NCI-H1436 treated with DMSO at 0.1 percent for 48 hours (cell line): ENCODE results near the gene SMARCA4.
"Not testable (repeated sequence)": the region's sequence is repeated elsewhere in the genome, so short reads cannot be mapped to it uniquely, and the experiment has no call there.

Experiments used
- DNase-seq: peaks from one replicate; lab custom pipeline; 2025; lab: John Stamatoyannopoulos, UW

SMARCA4 gene

DNA sequence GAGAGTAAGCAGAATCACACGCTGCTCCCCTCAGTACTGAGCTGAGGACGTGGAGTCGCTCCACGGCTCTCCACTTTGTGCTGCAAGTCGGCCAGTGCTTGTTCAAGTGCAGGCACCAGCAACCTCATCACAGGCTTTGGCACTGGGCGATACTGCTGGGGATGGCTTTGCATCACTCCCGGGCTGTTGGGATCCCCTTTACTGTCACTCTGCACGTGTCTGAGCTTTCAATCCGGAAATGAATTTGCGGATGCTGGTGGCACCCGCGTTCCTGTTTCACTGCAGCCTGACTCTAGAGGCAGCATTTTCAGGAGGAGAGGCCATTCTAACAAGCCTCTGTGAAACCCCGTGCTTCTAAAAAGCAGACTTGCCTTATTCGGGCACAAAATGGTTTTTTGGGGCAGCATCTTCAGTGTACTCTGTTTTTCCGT, 19.1 kb downstream of the SMARCA4 start:
- no peak for DNase-seq

DNA sequence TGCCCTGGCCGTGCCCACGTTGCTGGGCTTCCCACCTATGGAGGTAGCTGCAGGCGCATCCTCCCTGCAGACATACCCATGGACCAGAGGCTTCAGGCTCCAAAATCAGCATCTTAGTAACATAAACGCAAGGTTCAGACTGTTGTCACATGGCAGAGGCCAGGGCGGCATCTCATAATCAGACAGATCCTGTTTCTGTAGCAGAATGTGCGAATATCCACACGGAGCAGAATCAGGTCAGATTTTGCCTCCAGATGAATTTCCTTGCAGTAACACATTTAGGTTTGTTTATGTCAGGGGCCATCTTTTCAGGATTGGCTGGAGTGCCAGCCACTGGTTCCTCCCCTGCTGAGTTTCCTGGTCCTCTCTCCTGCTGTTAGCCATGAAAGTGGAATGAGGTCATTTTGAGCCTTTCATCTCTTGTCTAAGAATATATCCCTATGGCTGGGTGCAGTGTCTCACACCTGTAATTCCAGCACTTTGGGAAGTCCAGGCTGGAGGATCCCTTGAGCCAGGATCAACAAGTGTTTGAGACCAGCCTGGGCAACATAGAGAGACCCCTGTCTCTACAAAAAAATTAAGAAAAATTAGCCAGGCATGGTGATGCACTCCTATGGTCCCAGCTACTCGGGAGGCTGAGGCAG, 20.5 kb downstream of the SMARCA4 start:
- DNase-seq: no peak

DNA sequence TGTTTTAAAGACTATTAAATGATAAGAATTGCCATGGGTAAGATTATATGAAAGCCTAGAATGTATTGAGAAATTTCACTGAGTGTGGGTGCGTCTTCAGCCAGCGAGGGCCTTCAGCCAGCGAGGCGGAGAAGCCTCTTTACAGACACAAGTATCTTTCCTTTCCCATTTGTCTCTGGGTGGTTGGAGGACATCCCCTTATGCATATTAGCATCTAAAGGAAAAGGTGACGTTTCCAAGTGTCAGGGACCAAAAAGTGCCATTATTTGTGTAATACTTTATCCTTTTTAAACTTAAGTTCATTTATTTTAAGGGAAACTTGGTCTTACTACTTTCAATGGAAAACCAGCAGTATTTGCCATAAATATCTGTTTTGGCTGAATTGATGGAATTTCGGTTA, 22.2 kb downstream of the SMARCA4 start:
- DNase-seq: no peak

DNA sequence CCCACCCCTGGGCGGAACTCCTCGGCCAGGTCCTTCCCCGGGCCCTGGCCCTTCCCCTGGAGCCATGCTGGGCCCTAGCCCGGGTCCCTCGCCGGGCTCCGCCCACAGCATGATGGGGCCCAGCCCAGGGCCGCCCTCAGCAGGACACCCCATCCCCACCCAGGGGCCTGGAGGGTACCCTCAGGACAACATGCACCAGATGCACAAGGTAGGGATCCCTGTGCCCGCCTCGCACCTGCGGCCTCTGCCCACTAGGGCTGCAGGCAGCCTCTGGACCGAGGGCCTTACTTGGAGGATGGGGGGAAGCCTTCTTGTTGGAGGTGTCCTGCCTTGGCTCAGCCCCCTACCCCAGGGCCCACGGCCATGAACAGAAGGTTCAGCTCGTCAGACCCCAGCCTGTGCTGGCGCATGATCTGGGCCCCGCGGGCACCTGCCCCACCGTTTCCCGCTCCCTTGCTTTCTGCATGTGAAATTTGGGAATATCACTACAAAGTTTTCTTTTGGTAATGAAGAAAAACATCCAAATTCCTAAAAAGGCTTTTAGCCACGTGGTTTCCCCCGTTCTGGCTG, 23.4 kb downstream of the SMARCA4 start:
- no peak for DNase-seq

DNA sequence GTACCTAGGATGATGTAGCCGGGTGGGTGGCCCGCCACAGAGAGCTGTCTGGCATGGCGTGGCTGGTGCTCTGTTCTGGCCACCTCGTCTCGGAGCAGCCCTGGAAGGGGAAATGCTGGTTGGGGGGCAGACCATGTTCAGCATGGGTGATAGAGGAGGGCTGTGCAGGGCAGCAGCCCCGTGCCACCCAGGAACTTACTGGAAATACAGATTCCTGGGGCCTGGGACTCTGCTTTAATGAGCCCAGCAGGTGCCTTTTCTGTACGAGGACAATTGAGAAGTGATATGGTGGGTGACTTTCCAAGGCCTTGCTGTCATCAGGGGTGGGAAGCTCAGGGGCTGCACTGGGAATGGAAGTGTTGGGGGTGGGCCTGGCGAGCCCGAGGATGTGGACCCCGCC, 24.7 kb downstream of the SMARCA4 start:
- DNase-seq: no peak

DNA sequence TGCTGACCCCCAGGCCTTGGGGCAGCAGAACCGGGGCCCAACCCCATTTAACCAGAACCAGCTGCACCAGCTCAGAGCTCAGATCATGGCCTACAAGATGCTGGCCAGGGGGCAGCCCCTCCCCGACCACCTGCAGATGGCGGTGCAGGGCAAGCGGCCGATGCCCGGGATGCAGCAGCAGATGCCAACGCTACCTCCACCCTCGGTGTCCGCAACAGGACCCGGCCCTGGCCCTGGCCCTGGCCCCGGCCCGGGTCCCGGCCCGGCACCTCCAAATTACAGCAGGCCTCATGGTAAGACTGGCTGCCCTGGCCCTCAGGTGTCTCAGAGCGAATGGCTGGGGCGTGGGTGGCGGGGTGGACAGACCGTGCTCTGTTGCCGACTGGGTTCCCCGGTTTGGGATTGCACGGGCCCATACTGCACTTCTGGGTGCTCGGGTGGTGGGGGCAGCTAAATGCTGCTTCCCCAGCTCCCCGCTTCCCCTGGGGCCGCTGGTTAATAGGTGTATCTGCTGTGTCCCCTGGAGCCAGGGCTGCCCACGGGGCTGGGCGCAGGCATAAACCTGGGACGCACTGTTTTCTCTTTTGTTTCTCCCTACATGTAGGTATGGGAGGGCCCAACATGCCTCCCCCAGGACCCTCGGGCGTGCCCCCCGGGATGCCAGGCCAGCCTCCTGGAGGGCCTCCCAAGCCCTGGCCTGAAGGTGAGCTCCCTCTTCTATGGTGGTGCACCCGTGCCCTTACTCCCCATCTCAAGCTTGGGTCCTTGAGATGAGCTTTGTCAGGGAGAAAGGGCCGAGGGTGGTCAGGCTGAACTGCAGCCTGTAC, 25.7 kb downstream of the SMARCA4 start:
- no peak for DNase-seq

DNA sequence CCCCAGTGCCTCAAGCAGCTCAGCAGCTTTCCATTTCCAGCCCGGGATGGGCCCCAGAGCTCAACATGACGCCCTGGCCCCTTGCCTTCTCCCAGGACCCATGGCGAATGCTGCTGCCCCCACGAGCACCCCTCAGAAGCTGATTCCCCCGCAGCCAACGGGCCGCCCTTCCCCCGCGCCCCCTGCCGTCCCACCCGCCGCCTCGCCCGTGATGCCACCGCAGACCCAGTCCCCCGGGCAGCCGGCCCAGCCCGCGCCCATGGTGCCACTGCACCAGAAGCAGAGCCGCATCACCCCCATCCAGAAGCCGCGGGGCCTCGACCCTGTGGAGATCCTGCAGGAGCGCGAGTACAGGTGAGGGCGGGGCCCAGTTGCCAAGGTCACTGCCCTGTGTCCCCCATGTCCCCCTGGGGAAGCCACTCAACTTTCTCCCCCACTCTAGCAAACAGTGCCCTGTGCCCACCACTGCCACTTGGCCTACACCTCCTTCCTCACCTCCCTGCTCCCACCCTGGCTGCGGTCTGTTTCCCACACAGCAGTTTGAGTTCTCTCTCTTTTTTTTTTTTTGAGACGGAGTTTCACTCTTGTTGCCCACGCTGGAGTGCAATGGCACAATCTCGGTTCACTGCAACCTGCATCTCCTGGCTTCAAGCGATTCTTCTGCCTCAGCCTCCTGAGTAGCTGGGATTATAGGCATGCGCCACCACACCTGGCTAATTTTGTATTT, 26.9 kb downstream of the SMARCA4 start:
- no peak for DNase-seq

DNA sequence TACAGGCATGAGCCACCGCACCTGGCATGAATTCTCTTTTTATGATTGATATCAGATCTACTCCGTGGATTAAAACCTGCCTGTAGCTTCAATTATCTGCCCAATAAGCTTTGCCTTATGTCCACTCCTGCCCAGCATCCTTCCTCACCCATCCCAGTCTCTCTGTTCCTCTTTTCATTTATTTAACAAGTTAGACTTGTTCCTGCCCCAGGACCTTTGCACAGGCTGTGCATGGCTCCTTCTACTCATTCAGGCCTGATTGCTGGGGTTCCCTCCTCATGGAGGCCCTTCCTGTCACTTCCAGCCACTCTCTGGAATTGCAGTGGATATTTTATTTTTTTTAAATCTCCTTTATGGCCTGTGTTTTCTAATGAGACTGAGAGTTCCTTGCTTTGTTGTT, 27.6 kb downstream of the SMARCA4 start:
- DNase-seq: no peak

DNA sequence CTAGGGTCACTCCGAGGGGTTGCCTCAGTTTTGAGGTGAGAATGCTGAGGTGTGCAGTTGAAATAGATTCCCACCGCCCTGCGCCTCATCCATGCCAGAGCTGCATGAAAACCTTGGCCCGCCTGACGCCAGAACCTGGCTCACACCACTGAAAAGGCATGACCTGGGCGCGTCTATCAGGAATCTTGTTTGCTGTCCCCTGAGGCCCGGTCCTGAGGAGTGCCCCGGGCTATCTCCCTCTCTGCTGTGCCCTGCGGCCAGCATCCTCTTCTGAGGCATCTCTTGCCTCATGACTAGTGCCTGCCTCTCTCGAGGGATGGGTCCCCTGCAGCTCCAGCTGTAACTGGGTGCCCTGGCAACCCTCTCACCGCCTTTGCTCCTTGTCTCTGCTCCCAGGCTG, 28.1 kb downstream of the SMARCA4 start:
- no peak for DNase-seq

DNA sequence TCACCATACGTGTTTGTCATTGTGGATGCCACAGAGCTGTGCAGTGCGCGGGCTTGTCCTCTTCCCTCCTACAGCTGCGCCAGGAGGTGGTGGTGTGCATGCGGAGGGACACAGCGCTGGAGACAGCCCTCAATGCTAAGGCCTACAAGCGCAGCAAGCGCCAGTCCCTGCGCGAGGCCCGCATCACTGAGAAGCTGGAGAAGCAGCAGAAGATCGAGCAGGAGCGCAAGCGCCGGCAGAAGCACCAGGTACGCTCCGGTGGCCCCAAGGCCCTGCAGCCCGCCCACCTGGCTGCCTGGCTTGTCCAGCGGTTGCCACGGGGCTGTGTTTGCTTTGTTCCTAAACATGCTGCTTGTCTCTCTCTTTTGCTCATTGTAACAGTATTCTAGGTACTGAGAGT, 30.2 kb downstream of the SMARCA4 start:
- no peak for DNase-seq

DNA sequence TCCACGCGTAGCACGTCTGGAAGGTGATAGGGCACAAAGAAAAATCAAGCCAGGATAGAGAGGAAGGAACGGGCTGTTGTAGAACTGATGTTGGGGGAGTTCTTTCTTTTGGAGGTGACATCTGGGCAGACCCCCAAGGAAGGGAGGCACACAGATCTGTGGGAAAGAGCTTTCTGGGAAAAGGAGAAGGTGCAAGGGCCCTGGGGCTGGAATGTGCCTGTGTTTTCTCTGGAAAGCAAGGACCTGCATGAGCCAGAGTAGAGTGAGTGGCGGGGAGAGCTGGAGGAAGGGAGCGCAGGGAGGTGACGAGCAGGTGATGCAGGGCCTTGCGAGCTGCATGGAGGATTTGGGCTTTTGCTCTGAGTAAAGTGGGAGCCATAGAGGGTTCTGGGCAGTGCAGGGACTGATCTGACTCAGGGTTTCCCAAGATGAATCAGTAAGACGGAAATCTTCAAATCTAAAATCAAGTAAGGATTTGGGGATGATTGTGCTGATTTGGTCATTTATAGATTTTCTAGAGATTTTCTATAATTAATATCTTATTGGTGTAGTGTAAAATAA, 30.8 kb downstream of the SMARCA4 start:
- no peak for DNase-seq

DNA sequence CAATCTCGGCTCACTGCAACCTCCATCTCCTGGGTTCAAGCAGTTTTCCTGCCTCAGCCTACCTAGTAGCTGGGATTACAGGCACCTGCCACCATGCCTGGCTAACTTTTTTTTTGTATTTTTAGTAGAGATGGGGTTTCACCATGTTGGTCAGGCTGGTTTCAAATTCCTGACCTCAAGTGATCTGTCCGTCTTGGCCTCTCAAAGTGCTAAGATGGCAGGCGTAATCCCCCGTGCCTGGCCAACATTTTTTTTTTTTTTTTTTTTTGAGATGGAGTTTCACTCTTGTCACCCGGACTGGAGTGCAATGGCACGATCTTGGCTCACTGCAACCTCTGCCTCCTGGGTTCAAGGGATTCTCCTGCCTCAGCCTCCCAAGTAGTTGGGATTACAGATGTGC, 31.3 kb downstream of the SMARCA4 start:
- not testable (repeated sequence) for DNase-seq

DNA sequence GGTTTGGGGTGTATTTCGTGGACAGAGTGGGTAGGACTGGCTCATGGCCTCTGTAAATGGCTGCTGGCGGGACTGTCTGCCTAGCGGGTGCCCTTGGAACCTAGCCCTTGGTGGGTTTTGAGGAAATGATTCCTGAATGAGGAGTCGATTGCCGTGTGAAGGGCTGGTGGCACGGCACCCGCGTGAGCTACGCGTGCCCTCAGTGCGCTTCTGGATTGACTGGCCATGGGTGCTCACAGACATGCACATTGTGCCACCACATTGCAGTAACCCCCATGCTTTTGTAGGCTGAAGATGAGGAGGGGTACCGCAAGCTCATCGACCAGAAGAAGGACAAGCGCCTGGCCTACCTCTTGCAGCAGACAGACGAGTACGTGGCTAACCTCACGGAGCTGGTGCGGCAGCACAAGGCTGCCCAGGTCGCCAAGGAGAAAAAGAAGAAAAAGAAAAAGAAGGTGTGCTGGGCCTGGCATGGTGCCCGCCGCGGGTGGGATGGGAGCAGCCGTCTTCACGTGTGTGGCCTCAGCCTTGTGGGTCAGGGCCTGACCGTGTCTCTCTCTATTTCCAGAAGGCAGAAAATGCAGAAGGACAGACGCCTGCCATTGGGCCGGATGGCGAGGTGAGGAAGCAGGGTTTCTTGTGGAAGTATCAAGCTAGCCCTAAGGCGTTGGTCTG, 35.2 kb downstream of the SMARCA4 start:
- DNase-seq: no peak

DNA sequence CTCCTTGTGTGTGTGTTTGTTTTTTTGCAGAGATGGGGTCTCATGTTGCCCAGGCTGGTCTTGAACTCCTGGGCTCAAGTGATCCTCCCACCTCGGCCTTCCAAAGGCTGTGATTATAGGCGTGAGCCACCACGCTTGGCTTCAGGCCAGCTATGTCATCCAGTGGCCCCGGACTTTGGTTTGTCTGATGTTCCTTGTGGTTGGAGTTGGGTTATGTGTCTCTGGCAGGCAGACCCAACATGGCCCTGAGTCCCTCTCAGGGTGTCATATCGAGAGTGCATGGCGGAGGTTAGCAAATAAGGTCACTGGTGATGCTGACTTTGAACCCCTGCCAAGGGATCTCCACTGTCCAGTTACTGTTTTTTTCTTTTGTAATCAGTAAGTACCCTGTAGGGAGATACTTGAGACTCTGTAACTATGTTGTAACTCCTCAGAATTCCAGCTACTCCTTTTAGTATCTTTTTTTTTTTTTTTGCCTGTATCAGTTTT, 37.3 kb downstream of the SMARCA4 start:
- DNase-seq: no peak

DNA sequence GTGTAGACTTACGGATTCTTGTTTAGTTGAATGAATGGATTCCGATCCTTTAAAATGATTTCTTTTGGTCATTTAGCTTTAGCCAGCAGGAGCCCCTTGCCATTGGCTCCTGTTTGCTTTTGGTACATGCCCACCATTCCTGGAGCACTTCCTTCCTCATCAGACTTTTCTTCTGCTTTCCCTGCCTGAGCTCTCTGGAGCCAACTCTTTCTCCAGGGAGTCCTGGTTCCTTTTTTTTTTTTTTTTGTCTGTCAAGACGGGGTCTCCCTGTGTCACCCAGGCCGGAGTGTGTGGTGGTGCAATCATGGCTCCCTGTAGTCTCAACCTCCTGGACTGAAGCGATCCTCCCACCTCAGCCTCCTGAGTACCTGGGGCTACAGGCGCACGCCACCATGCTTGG, 37.8 kb downstream of the SMARCA4 start:
- no peak for DNase-seq

DNA sequence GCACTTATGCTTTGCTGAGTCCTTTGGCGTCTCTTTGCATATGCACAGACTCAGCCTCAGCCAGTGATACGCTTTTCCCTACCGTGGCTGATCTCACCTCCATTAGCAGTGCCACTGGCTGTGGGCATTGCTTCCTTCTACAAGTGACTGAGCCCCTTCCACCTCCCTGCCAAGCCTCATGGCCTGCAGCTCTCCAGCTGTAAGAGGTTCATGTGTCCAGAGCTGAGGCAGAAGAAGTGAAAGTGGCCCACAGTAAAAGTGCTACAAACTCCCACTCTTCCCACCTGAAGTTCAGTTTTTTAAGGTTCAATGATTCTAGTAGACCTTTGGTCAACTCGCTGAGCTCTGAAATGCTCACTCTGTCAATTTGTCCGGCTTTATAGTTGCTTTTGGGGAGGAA, 44.7 kb downstream of the SMARCA4 start:
- DNase-seq: no peak

DNA sequence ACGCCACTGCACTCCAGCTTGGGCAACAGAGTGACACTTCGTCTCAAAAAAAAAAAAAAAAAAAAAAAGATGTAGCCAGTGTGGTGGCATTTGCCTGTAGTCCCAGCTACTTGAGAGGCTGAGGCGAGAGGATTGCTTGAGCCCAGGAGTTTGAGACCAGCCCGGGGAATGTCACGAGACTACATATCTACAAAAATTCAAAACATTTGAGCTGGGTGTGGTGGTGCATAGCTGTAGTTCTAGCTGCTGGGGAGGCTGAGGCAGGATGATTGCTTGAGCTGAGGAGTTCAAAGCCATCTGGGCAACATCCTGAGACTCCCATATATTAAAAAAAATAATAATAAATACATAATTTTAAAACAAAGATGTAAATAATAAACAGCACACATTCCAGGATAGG, 46.6 kb downstream of the SMARCA4 start:
- no peak for DNase-seq

DNA sequence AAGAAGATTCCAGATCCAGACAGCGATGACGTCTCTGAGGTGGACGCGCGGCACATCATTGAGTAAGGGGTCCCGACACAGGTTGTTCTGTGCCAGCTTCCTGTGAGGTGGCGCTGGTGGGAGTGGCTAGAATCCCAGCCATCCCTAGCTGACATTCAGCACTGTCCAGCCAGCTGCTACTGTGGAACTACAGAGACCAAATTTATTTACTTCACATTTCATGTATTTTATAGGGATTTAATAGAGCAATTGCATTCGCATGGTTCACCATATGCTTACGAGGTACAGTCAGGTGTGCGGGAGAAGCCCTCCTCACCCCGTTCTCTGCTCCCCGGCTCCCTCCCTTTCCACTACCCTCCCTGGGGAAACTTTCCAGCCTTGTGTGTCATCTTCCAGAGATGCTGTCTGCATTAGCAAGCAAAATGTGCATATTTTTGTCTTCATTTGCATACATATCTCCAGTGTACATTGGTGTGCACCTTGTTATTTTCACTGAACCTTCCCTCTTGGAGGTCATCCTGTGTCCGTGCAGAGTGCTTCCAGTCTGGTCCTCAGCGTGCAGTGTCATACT, 47.2 kb downstream of the SMARCA4 start:
- no peak for DNase-seq

DNA sequence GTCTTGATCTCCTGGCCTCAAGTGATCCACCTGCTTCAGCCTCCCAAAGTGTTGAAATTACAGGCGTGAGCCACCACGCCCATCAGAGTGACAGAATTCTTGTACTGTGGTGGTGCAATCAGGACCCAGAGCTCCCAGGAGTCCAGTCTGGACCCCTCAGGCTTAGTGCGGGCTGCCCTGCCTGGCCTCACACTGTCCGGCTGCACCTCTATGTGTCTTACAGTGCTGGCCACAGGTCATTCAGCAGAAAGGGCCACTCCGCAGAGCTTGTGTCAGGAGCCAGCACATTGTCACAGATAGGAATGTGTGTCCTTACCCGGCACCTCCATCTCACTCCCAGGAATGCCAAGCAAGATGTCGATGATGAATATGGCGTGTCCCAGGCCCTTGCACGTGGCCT, 49.2 kb downstream of the SMARCA4 start:
- DNase-seq: no peak

DNA sequence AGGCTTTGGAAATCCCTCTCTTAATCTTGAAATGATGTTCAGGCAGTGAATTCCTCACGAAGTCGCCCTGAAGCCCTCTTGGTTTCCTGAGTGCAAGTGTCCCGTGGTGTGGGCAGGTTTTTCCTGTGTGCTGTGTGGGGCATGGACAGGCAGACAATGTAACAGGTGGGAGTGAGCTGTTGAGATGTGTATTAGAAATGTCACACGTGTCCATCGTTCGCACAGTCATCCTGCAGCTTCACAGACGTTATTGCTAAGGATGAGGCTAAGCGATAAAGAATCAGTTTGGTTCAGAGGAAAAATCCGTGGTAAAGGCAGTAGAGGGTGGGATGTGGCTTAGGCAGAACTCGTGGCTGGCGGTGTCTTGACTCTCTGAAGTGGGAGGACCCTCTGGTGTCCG, 51.7 kb downstream of the SMARCA4 start:
- DNase-seq: no peak

DNA sequence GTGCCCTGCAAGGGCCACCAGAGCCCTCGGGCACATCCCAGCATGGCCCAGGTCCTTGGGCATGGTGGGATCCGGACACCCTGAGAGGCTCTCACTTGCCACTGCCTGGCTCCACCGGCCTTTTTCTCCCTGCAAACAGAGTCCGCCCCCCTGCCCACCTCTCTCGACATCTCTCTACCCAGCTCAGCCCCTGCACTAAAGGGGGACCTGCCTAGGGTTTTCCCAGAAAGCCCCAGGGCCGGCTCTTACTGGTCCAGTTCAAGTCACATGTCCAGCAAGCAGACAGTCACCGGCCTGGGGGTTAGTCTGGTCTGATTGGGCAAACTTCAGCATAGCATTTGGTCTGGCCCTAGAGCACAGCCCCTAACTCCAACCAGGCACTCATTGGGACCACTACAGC, 52.9 kb downstream of the SMARCA4 start:
- DNase-seq: no peak
